ENCODE results near the gene IL1R2. TPM values are rescaled to one million over a fixed set of nuclear protein-coding genes. Genes with fewer than 3 reads are reported as not detected.

IL1R2 gene
- total RNA-seq, 3 donors from 2014 or later: 17.9 to 40.3 (median 39.8) TPM

DNA sequence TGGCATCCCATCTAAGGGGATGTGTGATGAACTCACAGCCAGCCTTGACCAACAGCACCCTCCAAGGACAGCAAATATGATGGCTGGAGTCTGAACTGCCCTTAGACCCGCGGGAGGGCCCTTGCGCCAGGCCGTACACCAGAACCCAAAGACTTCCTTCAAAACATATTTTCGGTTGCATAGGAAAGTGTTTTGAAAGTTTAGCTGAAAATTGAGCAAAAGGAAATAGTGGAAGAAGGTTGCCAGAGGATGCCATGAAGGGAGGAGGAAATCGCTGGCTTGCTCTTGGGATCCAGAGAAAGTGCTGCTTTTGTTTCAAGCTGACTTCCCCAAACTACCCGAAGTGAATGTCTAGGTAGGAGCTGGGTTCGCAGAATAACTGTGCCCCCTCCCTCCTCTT lies 61.3 kb downstream of the IL1R2 start:
- no peak for DNase-seq
- intact Hi-C loops (cut with DNase I, micrococcal nuclease): no loop called here
- H3K9me3 ChIP-seq: no peaks in the 10 kb centered on the region
- ATAC-seq: no peak
- no peaks in the 10 kb centered on the region for H3K36me3 ChIP-seq (ENCODE audit: low read depth)
- H3K4me3 ChIP-seq: no peak overlapping the region
- H3K4me1 ChIP-seq (ENCODE audit: low read depth): peaks cover 26% of the 10 kb centered on the region
- TF ChIP-seq, protein P1, sequence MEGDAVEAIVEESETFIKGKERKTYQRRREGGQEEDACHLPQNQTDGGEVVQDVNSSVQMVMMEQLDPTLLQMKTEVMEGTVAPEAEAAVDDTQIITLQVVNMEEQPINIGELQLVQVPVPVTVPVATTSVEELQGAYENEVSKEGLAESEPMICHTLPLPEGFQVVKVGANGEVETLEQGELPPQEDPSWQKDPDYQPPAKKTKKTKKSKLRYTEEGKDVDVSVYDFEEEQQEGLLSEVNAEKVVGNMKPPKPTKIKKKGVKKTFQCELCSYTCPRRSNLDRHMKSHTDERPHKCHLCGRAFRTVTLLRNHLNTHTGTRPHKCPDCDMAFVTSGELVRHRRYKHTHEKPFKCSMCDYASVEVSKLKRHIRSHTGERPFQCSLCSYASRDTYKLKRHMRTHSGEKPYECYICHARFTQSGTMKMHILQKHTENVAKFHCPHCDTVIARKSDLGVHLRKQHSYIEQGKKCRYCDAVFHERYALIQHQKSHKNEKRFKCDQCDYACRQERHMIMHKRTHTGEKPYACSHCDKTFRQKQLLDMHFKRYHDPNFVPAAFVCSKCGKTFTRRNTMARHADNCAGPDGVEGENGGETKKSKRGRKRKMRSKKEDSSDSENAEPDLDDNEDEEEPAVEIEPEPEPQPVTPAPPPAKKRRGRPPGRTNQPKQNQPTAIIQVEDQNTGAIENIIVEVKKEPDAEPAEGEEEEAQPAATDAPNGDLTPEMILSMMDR (IDR thresholded peaks at IDR 0.05): no peak

DNA sequence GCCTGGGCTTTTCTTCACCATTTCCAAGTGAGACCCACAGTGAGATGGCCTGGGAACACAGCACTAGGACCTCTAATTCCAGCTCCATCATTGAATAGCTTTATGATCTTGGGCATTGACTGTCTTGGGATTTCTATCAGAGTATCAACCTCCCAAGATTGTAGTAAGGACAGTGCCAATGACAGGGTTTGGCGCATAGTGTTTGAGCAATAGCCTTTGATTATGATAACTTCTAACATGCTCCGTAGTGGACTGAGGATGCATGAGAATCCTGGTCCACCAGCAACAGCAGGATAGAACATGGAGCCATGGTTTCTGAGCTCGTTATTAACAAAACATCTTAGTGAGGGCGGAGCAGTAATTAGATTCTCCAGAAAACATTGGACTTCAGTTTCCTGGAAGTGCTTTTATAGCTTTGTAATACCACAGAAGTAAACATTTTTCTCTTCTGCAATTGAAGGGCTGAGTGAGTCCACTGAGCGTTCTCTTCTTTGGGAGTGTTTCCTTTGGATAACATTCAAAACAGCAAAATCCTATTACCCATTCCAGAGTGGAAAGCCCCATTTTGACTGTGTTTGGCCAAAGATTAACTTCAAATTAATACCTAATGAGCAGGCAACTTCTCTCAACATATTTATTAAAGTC lies 63.7 kb downstream of the IL1R2 start:
- TF ChIP-seq, protein P1 (IDR thresholded peaks at IDR 0.05): no peak
- DNase-seq: peak in 1 of 3 donors; percentile 0
- peak; percentile 21 for ATAC-seq

DNA sequence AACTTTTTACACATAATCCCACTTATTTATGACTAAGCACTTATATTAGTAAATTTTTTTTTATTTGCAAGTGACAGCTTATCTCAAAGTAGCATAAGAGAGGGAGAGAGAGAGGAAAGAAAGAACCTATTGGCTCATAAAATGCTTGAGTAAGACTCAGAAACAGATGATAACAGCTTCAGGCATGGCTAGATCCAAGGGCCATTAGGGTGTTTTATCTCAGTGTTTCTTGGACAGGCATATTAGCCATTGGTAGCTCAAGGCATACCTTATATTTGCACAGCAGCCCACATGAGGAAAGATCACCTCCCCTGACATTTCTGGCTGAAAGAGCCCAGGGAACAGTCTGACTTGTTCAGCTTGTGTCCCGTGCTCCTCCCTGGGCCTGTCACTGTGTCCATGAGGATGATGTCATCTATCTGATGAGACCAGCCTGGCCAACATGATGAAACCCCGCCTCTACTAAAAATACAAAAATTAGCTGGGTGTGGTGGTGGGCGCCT lies 64.4 kb downstream of the IL1R2 start:
- DNase-seq: peak in 1 of 3 donors; percentile 11
- Histone ChIP-seq H3K4me3 (no peak overlapping the region), H3K9me3 (no peaks in the 10 kb centered on the region), H3K36me3 (ENCODE audit: low read depth) (no peaks in the 10 kb centered on the region), H3K4me1 (ENCODE audit: low read depth) (peaks cover 5% of the 10 kb centered on the region)
- ATAC-seq: no peak
- TF ChIP-seq, protein P1 (IDR thresholded peaks at IDR 0.05): no peak
- intact Hi-C loops (cut with DNase I, micrococcal nuclease): no loop called here

More for the DNA sequence above, 63.7 kb downstream of the IL1R2 start:
- no peaks in the 10 kb centered on the region for H3K9me3 ChIP-seq
- intact Hi-C loops (cut with DNase I, micrococcal nuclease): no loop called here
- no peak overlapping the region for H3K4me3 ChIP-seq
- H3K36me3 ChIP-seq (ENCODE audit: low read depth): no peaks in the 10 kb centered on the region
- peaks cover 11% of the 10 kb centered on the region for H3K4me1 ChIP-seq (ENCODE audit: low read depth)

DNA sequence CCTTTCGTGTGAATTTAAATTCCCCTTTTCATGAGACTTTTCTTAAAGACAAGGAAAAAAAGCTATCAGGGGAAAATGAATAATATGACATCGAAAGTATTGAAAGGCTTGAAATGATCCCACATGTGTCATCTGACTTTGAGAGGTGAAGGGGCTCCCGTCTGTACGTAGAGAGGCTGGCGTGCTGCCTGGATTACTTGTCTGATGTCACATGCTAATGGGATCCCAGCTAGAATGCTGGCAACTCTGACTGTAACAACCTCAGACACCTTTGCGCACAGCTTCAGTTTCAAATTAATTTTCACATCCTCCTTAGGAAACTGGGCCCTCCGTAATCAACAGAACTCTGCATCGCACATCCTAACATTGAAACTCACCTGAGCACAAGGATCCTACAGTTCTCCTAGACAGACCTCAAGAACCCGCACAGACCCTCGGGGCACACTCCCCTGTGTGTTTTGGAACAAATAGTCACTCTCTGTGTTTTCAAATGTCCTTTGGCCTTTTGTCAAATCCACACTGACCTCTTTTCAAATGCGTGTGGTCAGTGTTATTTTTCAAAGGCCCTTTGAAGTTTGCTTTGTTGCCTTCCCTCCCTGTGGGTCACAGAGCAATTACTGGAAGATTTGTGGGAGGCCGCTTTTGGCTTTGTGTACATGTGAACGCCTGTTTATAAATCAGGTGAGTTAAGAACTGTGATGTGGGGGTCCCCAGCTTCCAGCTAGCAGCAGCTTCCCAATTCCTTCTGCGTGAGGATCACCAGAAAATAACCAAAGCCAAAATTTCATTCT lies 65.9 kb downstream of the IL1R2 start:
- no peak for ATAC-seq

DNA sequence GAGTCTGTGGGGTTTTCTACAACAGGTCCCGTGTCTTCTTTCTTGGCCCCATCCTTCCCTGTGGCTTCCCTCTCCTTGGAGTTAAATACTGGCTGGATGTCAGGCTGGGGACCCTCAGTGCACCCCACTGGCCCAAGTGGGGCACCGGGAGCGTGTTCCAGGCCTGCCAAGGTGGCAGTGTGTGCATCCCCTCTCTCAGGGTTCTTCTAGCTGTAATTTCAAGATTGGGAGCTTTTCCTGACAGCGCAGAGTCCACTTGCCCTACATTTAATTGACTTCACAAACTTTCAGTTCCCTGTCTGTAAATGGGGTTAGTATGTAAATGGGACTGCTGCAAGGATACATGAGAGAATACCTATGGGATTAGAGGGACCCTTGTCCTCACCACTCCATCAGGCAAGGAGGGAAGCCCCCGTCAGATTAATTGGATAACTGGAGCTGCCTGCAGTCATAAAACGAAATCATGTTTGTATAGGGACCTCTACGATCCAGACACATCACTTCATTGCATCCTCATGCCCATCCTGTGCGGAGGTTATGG lies 66.6 kb downstream of the IL1R2 start:
- ATAC-seq (no peak), DNase-seq (peak in 1 of 3 donors; percentile 0)
- TF ChIP-seq, protein P1 (IDR thresholded peaks at IDR 0.05): no peak
- H3K36me3 ChIP-seq (ENCODE audit: low read depth): no peaks in the 10 kb centered on the region
- H3K4me1 ChIP-seq (ENCODE audit: low read depth): peaks cover 10% of the 10 kb centered on the region
- H3K9me3 ChIP-seq: no peaks in the 10 kb centered on the region
- no peak overlapping the region for H3K4me3 ChIP-seq
- intact Hi-C loops (cut with DNase I, micrococcal nuclease): no loop called here

More for the DNA sequence above, 65.9 kb downstream of the IL1R2 start:
- peaks cover 4% of the 10 kb centered on the region for H3K4me1 ChIP-seq (ENCODE audit: low read depth)
- intact Hi-C loops (cut with DNase I, micrococcal nuclease): no loop called here
- H3K9me3 ChIP-seq: no peaks in the 10 kb centered on the region
- no peaks in the 10 kb centered on the region for H3K36me3 ChIP-seq (ENCODE audit: low read depth)
- TF ChIP-seq, protein P1 (IDR thresholded peaks at IDR 0.05): no peak
- DNase-seq: peak in 1 of 3 donors; percentile 22
- no peak overlapping the region for H3K4me3 ChIP-seq

Data from mucosa of descending colon (tissue), 3 donors.